ENCODE measurements around the gene TRUB2.

DNA sequence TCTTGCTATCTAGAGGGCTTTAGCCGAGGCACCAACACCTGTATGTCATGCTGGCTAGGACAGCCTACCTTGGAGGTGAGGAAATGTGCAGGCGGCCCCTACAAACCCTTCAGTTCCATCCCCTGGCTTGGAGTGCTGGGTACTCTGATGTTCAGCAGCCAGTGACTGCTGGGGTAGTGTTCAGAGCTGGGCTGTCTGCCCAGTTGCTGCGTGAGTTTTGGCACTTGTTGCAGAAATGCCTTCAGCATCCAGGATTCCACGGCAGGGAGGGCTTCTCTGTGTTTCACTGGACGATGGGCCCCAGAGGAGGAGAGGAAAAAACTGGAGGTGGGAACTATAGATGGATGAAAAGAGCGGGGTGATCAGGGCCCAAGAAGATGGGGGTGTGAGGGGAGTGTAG is 35.8 kb downstream of the TRUB2 start:
- TF ChIP-seq, protein P1, sequence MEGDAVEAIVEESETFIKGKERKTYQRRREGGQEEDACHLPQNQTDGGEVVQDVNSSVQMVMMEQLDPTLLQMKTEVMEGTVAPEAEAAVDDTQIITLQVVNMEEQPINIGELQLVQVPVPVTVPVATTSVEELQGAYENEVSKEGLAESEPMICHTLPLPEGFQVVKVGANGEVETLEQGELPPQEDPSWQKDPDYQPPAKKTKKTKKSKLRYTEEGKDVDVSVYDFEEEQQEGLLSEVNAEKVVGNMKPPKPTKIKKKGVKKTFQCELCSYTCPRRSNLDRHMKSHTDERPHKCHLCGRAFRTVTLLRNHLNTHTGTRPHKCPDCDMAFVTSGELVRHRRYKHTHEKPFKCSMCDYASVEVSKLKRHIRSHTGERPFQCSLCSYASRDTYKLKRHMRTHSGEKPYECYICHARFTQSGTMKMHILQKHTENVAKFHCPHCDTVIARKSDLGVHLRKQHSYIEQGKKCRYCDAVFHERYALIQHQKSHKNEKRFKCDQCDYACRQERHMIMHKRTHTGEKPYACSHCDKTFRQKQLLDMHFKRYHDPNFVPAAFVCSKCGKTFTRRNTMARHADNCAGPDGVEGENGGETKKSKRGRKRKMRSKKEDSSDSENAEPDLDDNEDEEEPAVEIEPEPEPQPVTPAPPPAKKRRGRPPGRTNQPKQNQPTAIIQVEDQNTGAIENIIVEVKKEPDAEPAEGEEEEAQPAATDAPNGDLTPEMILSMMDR (IDR thresholded peaks at IDR 0.05): no peak
- no peak for TF ChIP-seq SIN3A (IDR thresholded peaks at IDR 0.05; ENCODE audit: borderline replicate concordance, insufficient read depth, low read depth, low read length)

All from Panc1 (cell line).